A673 (cell line): ENCODE measurements around the gene SLC2A6. TPM values are rescaled to one million over a fixed set of nuclear protein-coding genes. Genes with fewer than 3 reads are reported as not detected.

Experiments
- BruUV-seq: library from RNA; stranded (reverse); fragments of 400-500 nt; replicated peaks from 2 replicates; lab custom pipeline; 2021; lab: Mats Ljungman, UMichigan
- CTCF ChIA-PET: fragments of 300-600 bp; sonication (Branson Sonifier 250); formaldehyde crosslinking; loops from one replicate; lab custom pipeline; 2022; ENCODE audit warnings: antibody characterized with exemption; lab: Charles Lee
- POLR2A ChIA-PET: fragments of 300-600 bp; sonication (Branson Sonifier 250); formaldehyde crosslinking; loops from one replicate; lab custom pipeline; 2022; ENCODE audit warnings: antibody characterized with exemption; ENCODE audit not compliant: low non-redundant PET; lab: Charles Lee
- DNase-seq: peaks from one replicate; pipeline ENCODE4 v3.0.0-alpha.2; 2015; ENCODE audit warnings: low spot score
- H3K27ac ChIP-seq: fragments of 200-600 bp; sonication (generic); 2 replicates; pipeline ENCODE4 v1.5.1; 2016; ENCODE audit warnings: mixed run types, low read depth, mild to moderate bottlenecking, mixed read lengths, antibody characterized with exemption, low read length; ENCODE audit not compliant: poor library complexity, severe bottlenecking
- H3K27me3 ChIP-seq: fragments of 200-600 bp; sonication (generic); replicated peaks from 2 replicates; pipeline ENCODE4 v1.6.1; 2017; ENCODE audit warnings: mixed run types, low read depth, mild to moderate bottlenecking, mixed read lengths, antibody characterized with exemption, low read length; ENCODE audit not compliant: insufficient read depth, poor library complexity
- H3K36me3 ChIP-seq: fragments of 200-600 bp; sonication (generic); 2 replicates; pipeline ENCODE4 v1.6.1; 2016; ENCODE audit warnings: mixed run types, mild to moderate bottlenecking, mixed read lengths, antibody characterized with exemption, low read length; ENCODE audit not compliant: insufficient read depth, poor library complexity, severe bottlenecking
- H3K4me1 ChIP-seq: fragments of 200-600 bp; sonication (generic); 2 replicates; pipeline ENCODE4 v1.6.1; 2017; ENCODE audit warnings: mixed run types, mild to moderate bottlenecking, mixed read lengths, antibody characterized with exemption, low read length; ENCODE audit not compliant: insufficient read depth, poor library complexity, severe bottlenecking
- H3K4me3 ChIP-seq: fragments of 200-600 bp; sonication (generic); 2 replicates; pipeline ENCODE4 v1.5.1; 2016; ENCODE audit warnings: low read depth, mixed run types, mild to moderate bottlenecking, mixed read lengths, low read length; ENCODE audit not compliant: poor library complexity, severe bottlenecking
- H3K9me3 ChIP-seq: fragments of 200-600 bp; sonication (generic); 2 replicates; pipeline ENCODE4 v1.6.1; 2016; ENCODE audit warnings: mixed run types, low read depth, mild to moderate bottlenecking, mixed read lengths, antibody characterized with exemption, low read length; ENCODE audit not compliant: poor library complexity, severe bottlenecking
- EZH2 ChIP-seq: fragments of 200-600 bp; sonication (generic); IDR thresholded peaks from 2 replicates; pipeline ENCODE4 v1.6.1; 2017; ENCODE audit warnings: borderline replicate concordance, low read depth, mild to moderate bottlenecking, mixed read lengths, antibody characterized with exemption, low read length; ENCODE audit not compliant: poor library complexity, severe bottlenecking
- intact Hi-C: fragments of 100-400 bp; cut with micrococcal nuclease; formaldehyde crosslinking; loops from one replicate; pipeline ENCODE4 v1.10.0; 2022; ENCODE audit not compliant: unreplicated experiment
- total RNA-seq: library from RNA; stranded (reverse); gene quantifications from 2 replicates; pipeline ENCODE4 v1.2.3, GENCODE V29; 2021
- TF ChIP-seq, protein P1 (sequence below): fragments of 300-800, 200-600 bp; sonication (generic); conservative IDR thresholded peaks from 2 replicates; pipeline ENCODE4 v1.5.1; 2017; ENCODE audit warnings: low read depth, mild to moderate bottlenecking, antibody characterized with exemption, low read length, moderate library complexity, mixed read lengths

The SLC2A6 gene
- total RNA-seq, 1 experiment from 2014 or later = 1.8 TPM

DNA sequence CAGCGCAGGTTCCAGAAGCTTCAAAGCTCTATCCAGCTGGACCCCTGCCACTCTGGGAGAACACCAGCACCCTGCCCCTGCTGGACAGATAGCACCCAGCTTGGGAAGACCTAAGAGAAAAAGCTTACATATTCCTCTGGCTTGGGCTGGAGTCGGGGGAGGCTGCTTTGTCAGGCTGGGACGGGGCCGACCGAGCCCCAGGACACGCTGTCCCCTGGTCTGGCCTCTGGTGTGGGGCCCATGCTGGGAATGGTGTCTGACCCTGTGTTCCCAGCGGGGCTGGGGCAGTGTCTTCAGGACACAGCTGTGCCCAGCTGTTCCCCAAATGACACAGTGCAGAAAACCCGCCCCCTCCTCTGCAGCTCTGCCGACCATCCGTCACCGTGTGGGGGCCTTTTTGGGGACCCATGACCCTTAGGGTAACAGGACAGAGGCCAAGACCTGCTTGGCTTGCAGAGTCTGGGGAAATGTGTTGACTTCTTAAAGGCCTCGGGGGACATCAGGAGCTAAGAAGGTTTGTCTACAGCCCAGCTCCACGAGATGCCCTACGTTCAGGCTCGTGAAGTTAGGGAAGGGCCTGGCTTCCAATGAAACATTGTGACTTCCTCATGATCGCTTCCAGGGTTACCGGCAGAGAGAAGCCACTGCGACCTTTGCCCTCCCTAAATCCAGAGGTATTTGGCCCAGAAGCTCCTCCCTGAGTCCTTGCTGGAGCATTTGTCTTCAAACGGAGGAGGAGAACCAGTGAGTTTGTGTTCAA, 20.4 kb upstream of the SLC2A6 start:
- Histone ChIP-seq H3K4me3 (no peak overlapping the region), H3K27ac (no peak overlapping the region), H3K4me1 (no peaks in the 10 kb centered on the region), H3K27me3 (peaks cover 5% of the 10 kb centered on the region), H3K9me3 (peaks cover 14% of the 10 kb centered on the region), H3K36me3 (no peaks in the 10 kb centered on the region)
- BruUV-seq = no TSS peak
- intact Hi-C loops = no loop called here
- ChIA-PET CTCF (interaction anchor here (0.6 kb wide), 1 partner anchor 23 kb away, joined by 3 read pairs; no protein-coding TSS in a partner anchor), POLR2A (no interaction called here)
- no peak for DNase-seq
- TF ChIP-seq, protein P1, sequence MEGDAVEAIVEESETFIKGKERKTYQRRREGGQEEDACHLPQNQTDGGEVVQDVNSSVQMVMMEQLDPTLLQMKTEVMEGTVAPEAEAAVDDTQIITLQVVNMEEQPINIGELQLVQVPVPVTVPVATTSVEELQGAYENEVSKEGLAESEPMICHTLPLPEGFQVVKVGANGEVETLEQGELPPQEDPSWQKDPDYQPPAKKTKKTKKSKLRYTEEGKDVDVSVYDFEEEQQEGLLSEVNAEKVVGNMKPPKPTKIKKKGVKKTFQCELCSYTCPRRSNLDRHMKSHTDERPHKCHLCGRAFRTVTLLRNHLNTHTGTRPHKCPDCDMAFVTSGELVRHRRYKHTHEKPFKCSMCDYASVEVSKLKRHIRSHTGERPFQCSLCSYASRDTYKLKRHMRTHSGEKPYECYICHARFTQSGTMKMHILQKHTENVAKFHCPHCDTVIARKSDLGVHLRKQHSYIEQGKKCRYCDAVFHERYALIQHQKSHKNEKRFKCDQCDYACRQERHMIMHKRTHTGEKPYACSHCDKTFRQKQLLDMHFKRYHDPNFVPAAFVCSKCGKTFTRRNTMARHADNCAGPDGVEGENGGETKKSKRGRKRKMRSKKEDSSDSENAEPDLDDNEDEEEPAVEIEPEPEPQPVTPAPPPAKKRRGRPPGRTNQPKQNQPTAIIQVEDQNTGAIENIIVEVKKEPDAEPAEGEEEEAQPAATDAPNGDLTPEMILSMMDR = no peak
- TF ChIP-seq EZH2 = no peak

DNA sequence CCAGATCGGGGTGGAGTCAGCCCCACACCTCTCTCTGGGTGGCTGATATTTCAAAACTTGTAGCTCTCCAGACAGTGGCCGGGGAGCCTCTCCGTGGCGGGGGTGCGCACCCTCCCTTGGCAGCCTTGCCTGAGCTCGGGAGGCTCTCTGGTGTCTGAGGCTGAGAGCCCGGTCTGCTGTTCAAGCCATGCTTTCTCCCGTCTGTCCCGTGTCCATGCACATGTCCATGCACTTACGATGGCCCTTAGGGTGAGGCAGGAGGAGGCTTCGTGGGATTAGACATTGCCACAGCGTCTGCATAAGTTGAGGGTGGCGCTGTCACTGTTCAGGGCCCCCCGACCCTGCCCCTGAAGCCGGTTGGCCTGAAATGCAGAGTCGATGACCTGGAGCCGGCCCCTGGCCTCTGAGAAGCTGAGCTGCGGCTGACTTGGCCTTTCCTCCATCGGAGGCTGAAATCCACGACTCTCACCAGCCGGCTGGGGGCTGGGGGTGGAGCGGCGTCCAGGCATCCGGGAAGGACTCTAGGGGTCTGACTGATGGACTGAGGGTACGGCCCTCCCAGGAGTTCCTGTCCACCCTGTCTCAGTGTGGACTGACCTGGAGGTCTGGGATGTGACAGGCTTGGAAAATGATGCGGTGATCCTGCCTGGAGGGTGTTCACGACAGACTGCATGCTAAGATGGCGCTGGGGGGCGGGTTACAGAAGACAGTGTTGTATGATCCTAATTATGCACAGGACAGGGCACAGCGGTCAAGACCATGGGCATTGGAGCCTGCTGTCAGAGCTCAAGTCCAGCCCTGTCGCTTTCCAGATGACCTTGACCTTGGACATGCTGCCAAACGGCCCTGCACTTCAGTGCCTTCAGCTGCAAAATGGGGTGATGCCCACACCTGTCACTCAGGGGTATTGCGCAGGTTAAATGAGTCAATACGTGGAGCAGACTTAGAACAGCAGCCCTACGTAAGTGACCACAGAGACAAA, 18.3 kb upstream of the SLC2A6 start:
- H3K27me3 ChIP-seq = no peaks in the 10 kb centered on the region
- H3K36me3 ChIP-seq = no peaks in the 10 kb centered on the region
- no peak for DNase-seq
- H3K27ac ChIP-seq = no peak overlapping the region
- BruUV-seq = no TSS peak
- peaks cover 7% of the 10 kb centered on the region for H3K9me3 ChIP-seq
- no peak overlapping the region for H3K4me3 ChIP-seq
- ChIA-PET POLR2A (no interaction called here), CTCF (interaction anchor here (1.6 kb wide), 1 partner anchor 11 kb away, joined by 3 read pairs; no protein-coding TSS in a partner anchor)
- no peaks in the 10 kb centered on the region for H3K4me1 ChIP-seq
- TF ChIP-seq, protein P1 = no peak
- TF ChIP-seq EZH2 = no peak
- intact Hi-C loops = no loop called here
